ENCODE measurements around the gene SMARCAL1. TPM values are rescaled to one million over a fixed set of nuclear protein-coding genes. Genes with fewer than 3 reads are reported as not detected.

SMARCAL1 gene
- total RNA-seq, 1 experiment from 2014 or later: 20.9 TPM

DNA sequence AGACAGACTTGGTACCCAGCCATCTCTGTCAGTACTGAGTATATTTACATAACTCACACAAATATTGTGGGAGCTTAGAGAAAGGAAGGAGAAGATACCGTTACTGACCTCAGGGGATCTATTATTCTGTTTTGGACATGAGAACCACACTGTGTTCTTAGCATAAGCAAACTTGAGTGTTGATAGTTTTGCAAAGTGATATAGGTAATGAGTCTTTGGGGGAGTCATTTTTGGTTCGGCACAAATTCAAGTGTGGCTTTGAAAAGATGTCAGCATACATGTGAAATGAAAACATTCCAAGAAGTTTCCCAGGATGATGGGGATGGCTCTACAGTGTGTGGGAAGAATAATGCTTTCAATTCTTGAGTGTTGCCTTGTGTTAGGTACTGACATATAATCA lies 24.1 kb downstream of the SMARCAL1 start (continued):
- TF ChIP-seq, protein P1, sequence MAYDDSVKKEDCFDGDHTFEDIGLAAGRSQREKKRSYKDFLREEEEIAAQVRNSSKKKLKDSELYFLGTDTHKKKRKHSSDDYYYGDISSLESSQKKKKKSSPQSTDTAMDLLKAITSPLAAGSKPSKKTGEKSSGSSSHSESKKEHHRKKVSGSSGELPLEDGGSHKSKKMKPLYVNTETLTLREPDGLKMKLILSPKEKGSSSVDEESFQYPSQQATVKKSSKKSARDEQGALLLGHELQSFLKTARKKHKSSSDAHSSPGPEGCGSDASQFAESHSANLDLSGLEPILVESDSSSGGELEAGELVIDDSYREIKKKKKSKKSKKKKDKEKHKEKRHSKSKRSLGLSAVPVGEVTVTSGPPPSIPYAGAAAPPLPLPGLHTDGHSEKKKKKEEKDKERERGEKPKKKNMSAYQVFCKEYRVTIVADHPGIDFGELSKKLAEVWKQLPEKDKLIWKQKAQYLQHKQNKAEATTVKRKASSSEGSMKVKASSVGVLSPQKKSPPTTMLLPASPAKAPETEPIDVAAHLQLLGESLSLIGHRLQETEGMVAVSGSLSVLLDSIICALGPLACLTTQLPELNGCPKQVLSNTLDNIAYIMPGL (CRISPR knock-in tag; IDR thresholded peaks at IDR 0.05): no peak
- TF ChIP-seq NFYB (CRISPR knock-in tag; conservative IDR thresholded peaks at IDR 0.05; ENCODE audit: low read depth): no peak

DNA sequence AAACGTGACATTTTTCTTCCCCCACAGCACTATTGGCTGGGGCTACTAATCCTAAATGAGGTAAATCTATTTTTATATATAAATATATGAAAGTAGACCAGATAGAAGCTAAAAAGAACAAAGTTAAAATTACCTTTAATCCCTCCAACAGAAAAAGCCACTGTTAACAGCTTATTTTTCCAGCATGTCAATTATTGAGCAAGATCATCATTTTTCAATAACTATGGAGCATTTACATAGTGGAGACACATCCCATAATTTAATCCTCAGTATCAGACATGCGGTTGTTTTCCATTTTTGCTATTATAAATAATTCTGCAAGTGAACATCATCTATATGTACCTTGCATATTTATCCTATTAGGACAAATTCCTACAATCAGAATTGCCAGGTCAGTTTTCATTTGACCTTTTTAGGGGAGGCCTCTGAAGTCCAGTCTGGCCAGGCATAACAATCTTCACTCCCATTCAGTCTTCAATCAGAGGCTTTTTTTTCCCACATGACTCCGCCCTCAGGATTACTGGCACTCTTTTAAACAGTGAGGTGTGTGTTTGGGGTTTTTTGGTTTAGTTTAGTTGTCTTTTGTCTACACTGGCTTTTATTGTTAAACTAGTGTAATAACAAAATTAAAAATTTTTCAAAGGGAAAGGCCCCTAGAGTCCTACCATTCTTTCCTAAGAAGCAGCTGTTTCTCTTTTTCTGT lies 29.2 kb downstream of the SMARCAL1 start:
- Mint-ChIP-seq H3K4me1 (peaks cover 15% of the 10 kb centered on the region), H3K4me3 (no peak overlapping the region), H3K27ac (no peak overlapping the region), H3K9me3 (no peaks in the 10 kb centered on the region), H3K36me3 (peaks cover 8% of the 10 kb centered on the region), H3K27me3 (ENCODE audit: low read depth) (no peaks in the 10 kb centered on the region)
- ATAC-seq: no peak
- CTCF ChIA-PET: interaction anchor here (0.6 kb wide), 1 partner anchor 241 kb away, joined by 3 read pairs; no protein-coding TSS in a partner anchor
- POLR2A ChIA-PET: no interaction called here
- TF ChIP-seq KAT7 (CRISPR knock-in tag; IDR thresholded peaks at IDR 0.05; ENCODE audit: borderline replicate concordance) (no peak), SMAD4 (CRISPR knock-in tag; IDR thresholded peaks at IDR 0.05) (no peak), GABPB1 (CRISPR knock-in tag; IDR thresholded peaks at IDR 0.05) (no peak), FOXJ3 (CRISPR knock-in tag; IDR thresholded peaks at IDR 0.05; ENCODE audit: borderline replicate concordance) (no peak), NR3C1 (CRISPR knock-in tag; conservative IDR thresholded peaks at IDR 0.05; ENCODE audit: low read depth) (no peak), CBFB (CRISPR knock-in tag; IDR thresholded peaks at IDR 0.05; ENCODE audit: low read depth) (no peak), JUN (CRISPR knock-in tag; IDR thresholded peaks at IDR 0.05) (no peak), CREM (CRISPR knock-in tag; IDR thresholded peaks at IDR 0.05) (no peak), ZNF416 (CRISPR knock-in tag; IDR thresholded peaks at IDR 0.05) (no peak), MXD4 (CRISPR knock-in tag; IDR thresholded peaks at IDR 0.05; ENCODE audit: borderline replicate concordance) (no peak), PRRX2 (CRISPR knock-in tag; IDR thresholded peaks at IDR 0.05) (no peak), ZNF219 (CRISPR knock-in tag; IDR thresholded peaks at IDR 0.05; ENCODE audit: borderline replicate concordance) (no peak), NFATC4 (CRISPR knock-in tag; IDR thresholded peaks at IDR 0.05) (no peak)
- TF ChIP-seq, protein P2, sequence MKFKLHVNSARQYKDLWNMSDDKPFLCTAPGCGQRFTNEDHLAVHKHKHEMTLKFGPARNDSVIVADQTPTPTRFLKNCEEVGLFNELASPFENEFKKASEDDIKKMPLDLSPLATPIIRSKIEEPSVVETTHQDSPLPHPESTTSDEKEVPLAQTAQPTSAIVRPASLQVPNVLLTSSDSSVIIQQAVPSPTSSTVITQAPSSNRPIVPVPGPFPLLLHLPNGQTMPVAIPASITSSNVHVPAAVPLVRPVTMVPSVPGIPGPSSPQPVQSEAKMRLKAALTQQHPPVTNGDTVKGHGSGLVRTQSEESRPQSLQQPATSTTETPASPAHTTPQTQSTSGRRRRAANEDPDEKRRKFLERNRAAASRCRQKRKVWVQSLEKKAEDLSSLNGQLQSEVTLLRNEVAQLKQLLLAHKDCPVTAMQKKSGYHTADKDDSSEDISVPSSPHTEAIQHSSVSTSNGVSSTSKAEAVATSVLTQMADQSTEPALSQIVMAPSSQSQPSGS (CRISPR knock-in tag; IDR thresholded peaks at IDR 0.05; ENCODE audit: borderline replicate concordance, low read depth): no peak
- TF ChIP-seq, protein P3, sequence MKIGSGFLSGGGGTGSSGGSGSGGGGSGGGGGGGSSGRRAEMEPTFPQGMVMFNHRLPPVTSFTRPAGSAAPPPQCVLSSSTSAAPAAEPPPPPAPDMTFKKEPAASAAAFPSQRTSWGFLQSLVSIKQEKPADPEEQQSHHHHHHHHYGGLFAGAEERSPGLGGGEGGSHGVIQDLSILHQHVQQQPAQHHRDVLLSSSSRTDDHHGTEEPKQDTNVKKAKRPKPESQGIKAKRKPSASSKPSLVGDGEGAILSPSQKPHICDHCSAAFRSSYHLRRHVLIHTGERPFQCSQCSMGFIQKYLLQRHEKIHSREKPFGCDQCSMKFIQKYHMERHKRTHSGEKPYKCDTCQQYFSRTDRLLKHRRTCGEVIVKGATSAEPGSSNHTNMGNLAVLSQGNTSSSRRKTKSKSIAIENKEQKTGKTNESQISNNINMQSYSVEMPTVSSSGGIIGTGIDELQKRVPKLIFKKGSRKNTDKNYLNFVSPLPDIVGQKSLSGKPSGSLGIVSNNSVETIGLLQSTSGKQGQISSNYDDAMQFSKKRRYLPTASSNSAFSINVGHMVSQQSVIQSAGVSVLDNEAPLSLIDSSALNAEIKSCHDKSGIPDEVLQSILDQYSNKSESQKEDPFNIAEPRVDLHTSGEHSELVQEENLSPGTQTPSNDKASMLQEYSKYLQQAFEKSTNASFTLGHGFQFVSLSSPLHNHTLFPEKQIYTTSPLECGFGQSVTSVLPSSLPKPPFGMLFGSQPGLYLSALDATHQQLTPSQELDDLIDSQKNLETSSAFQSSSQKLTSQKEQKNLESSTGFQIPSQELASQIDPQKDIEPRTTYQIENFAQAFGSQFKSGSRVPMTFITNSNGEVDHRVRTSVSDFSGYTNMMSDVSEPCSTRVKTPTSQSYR (CRISPR knock-in tag; IDR thresholded peaks at IDR 0.05): no peak
- TF ChIP-seq, protein P4, sequence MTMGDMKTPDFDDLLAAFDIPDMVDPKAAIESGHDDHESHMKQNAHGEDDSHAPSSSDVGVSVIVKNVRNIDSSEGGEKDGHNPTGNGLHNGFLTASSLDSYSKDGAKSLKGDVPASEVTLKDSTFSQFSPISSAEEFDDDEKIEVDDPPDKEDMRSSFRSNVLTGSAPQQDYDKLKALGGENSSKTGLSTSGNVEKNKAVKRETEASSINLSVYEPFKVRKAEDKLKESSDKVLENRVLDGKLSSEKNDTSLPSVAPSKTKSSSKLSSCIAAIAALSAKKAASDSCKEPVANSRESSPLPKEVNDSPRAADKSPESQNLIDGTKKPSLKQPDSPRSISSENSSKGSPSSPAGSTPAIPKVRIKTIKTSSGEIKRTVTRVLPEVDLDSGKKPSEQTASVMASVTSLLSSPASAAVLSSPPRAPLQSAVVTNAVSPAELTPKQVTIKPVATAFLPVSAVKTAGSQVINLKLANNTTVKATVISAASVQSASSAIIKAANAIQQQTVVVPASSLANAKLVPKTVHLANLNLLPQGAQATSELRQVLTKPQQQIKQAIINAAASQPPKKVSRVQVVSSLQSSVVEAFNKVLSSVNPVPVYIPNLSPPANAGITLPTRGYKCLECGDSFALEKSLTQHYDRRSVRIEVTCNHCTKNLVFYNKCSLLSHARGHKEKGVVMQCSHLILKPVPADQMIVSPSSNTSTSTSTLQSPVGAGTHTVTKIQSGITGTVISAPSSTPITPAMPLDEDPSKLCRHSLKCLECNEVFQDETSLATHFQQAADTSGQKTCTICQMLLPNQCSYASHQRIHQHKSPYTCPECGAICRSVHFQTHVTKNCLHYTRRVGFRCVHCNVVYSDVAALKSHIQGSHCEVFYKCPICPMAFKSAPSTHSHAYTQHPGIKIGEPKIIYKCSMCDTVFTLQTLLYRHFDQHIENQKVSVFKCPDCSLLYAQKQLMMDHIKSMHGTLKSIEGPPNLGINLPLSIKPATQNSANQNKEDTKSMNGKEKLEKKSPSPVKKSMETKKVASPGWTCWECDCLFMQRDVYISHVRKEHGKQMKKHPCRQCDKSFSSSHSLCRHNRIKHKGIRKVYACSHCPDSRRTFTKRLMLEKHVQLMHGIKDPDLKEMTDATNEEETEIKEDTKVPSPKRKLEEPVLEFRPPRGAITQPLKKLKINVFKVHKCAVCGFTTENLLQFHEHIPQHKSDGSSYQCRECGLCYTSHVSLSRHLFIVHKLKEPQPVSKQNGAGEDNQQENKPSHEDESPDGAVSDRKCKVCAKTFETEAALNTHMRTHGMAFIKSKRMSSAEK (CRISPR knock-in tag; IDR thresholded peaks at IDR 0.05; ENCODE audit: borderline replicate concordance): no peak
- TF ChIP-seq, protein P5, sequence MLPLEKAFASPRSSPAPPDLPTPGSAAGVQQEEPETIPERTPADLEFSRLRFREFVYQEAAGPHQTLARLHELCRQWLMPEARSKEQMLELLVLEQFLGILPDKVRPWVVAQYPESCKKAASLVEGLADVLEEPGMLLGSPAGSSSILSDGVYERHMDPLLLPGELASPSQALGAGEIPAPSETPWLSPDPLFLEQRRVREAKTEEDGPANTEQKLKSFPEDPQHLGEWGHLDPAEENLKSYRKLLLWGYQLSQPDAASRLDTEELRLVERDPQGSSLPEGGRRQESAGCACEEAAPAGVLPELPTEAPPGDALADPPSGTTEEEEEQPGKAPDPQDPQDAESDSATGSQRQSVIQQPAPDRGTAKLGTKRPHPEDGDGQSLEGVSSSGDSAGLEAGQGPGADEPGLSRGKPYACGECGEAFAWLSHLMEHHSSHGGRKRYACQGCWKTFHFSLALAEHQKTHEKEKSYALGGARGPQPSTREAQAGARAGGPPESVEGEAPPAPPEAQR (CRISPR knock-in tag; IDR thresholded peaks at IDR 0.05): no peak
- TF ChIP-seq, protein P6, sequence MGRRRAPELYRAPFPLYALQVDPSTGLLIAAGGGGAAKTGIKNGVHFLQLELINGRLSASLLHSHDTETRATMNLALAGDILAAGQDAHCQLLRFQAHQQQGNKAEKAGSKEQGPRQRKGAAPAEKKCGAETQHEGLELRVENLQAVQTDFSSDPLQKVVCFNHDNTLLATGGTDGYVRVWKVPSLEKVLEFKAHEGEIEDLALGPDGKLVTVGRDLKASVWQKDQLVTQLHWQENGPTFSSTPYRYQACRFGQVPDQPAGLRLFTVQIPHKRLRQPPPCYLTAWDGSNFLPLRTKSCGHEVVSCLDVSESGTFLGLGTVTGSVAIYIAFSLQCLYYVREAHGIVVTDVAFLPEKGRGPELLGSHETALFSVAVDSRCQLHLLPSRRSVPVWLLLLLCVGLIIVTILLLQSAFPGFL (CRISPR knock-in tag; IDR thresholded peaks at IDR 0.05; ENCODE audit: borderline replicate concordance): no peak
- TF ChIP-seq, protein P7, sequence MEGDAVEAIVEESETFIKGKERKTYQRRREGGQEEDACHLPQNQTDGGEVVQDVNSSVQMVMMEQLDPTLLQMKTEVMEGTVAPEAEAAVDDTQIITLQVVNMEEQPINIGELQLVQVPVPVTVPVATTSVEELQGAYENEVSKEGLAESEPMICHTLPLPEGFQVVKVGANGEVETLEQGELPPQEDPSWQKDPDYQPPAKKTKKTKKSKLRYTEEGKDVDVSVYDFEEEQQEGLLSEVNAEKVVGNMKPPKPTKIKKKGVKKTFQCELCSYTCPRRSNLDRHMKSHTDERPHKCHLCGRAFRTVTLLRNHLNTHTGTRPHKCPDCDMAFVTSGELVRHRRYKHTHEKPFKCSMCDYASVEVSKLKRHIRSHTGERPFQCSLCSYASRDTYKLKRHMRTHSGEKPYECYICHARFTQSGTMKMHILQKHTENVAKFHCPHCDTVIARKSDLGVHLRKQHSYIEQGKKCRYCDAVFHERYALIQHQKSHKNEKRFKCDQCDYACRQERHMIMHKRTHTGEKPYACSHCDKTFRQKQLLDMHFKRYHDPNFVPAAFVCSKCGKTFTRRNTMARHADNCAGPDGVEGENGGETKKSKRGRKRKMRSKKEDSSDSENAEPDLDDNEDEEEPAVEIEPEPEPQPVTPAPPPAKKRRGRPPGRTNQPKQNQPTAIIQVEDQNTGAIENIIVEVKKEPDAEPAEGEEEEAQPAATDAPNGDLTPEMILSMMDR (IDR thresholded peaks at IDR 0.05): no peak
- no peak for DNase-seq (ENCODE audit: low spot score)
